ENCODE measurements around the gene NBPF11. TPM values are rescaled to one million over a fixed set of nuclear protein-coding genes. Genes with fewer than 3 reads are reported as not detected.
"Not testable (repeated sequence)": the region's sequence is repeated elsewhere in the genome, so short reads cannot be mapped to it uniquely, and the experiment has no call there.

Gene NBPF11
- total RNA-seq, 1 experiment from 2014 or later = 15.7 TPM

- no TSS peak for BruUV-seq (replicated peaks)
- Mint-ChIP-seq H3K9me3 (ENCODE audit: unreplicated experiment) (peaks cover 4% of the 10 kb centered on the region), H3K36me3 (ENCODE audit: insufficient read depth, unreplicated experiment) (no peaks in the 10 kb centered on the region), H3K4me3 (ENCODE audit: unreplicated experiment) (no peak overlapping the region), H3K27me3 (ENCODE audit: insufficient read depth, unreplicated experiment) (peaks cover 35% of the 10 kb centered on the region), H3K27ac (ENCODE audit: low read depth, unreplicated experiment) (no peak overlapping the region), H3K4me1 (ENCODE audit: insufficient read depth, unreplicated experiment) (no peaks in the 10 kb centered on the region)
- POLR2A ChIA-PET = no interaction called here
- no peak for DNase-seq (ENCODE audit: unreplicated experiment)
- CTCF ChIA-PET = no interaction called here
- TF ChIP-seq CTCF (IDR thresholded peaks at IDR 0.05; ENCODE audit: unreplicated experiment) = no peak
- intact Hi-C loops (cut with micrococcal nuclease) = no loop called here
Observed at GRCh38 chr1:148160048-148160342, 7.9 kb upstream of the NBPF11 start.

- CTCF ChIA-PET = no interaction called here
- intact Hi-C loops (cut with micrococcal nuclease) = no loop called here
- BruUV-seq (replicated peaks) = no TSS peak
Observed at GRCh38 chr1:148158341-148159003, 6.4 kb upstream of the NBPF11 start.

GRCh38 chr1:148157803-148158202 lies 5.7 kb upstream of the NBPF11 start:
- POLR2A ChIA-PET; intact Hi-C loops (cut with micrococcal nuclease); CTCF ChIA-PET; DNase-seq (ENCODE audit: unreplicated experiment); H3K27ac Mint-ChIP-seq (ENCODE audit: low read depth, unreplicated experiment); BruUV-seq (replicated peaks); H3K4me3 Mint-ChIP-seq (ENCODE audit: unreplicated experiment); H3K4me1 Mint-ChIP-seq (ENCODE audit: insufficient read depth, unreplicated experiment); H3K9me3 Mint-ChIP-seq (ENCODE audit: unreplicated experiment); H3K36me3 Mint-ChIP-seq (ENCODE audit: insufficient read depth, unreplicated experiment): not testable (repeated sequence)
- H3K27me3 Mint-ChIP-seq (ENCODE audit: insufficient read depth, unreplicated experiment) = peaks cover 35% of the 10 kb centered on the region

More at GRCh38 chr1:148158341-148159003, 6.4 kb upstream of the NBPF11 start:
- H3K36me3 Mint-ChIP-seq (ENCODE audit: insufficient read depth, unreplicated experiment) = no peaks in the 10 kb centered on the region
- peaks cover 35% of the 10 kb centered on the region for H3K27me3 Mint-ChIP-seq (ENCODE audit: insufficient read depth, unreplicated experiment)
- TF ChIP-seq CTCF (IDR thresholded peaks at IDR 0.05; ENCODE audit: unreplicated experiment) = no peak
- no peak for DNase-seq (ENCODE audit: unreplicated experiment)
- no peaks in the 10 kb centered on the region for H3K9me3 Mint-ChIP-seq (ENCODE audit: unreplicated experiment)
- H3K4me3 Mint-ChIP-seq (ENCODE audit: unreplicated experiment) = no peak overlapping the region
- no peak overlapping the region for H3K27ac Mint-ChIP-seq (ENCODE audit: low read depth, unreplicated experiment)
- H3K4me1 Mint-ChIP-seq (ENCODE audit: insufficient read depth, unreplicated experiment) = no peaks in the 10 kb centered on the region
- POLR2A ChIA-PET = no interaction called here

GRCh38 chr1:148155494-148156275 lies 3.6 kb upstream of the NBPF11 start:
- H3K27me3 Mint-ChIP-seq (ENCODE audit: insufficient read depth, unreplicated experiment) = peaks cover 35% of the 10 kb centered on the region
- CTCF ChIA-PET; H3K4me3 Mint-ChIP-seq (ENCODE audit: unreplicated experiment); BruUV-seq (replicated peaks); H3K36me3 Mint-ChIP-seq (ENCODE audit: insufficient read depth, unreplicated experiment); H3K9me3 Mint-ChIP-seq (ENCODE audit: unreplicated experiment); H3K4me1 Mint-ChIP-seq (ENCODE audit: insufficient read depth, unreplicated experiment); H3K27ac Mint-ChIP-seq (ENCODE audit: low read depth, unreplicated experiment); intact Hi-C loops (cut with micrococcal nuclease); DNase-seq (ENCODE audit: unreplicated experiment); POLR2A ChIA-PET: not testable (repeated sequence)

GRCh38 chr1:148152795-148153194 lies 714 bp upstream of the NBPF11 start:
- intact Hi-C loops (cut with micrococcal nuclease); H3K9me3 Mint-ChIP-seq (ENCODE audit: unreplicated experiment); H3K36me3 Mint-ChIP-seq (ENCODE audit: insufficient read depth, unreplicated experiment); POLR2A ChIA-PET; BruUV-seq (replicated peaks); H3K4me1 Mint-ChIP-seq (ENCODE audit: insufficient read depth, unreplicated experiment); DNase-seq (ENCODE audit: unreplicated experiment); CTCF ChIA-PET: not testable (repeated sequence)
- H3K27me3 Mint-ChIP-seq (ENCODE audit: insufficient read depth, unreplicated experiment) = peaks cover 14% of the 10 kb centered on the region
- H3K27ac Mint-ChIP-seq (ENCODE audit: low read depth, unreplicated experiment) = peak overlapping the region; percentile 98
- peak overlapping the region; percentile 54 for H3K4me3 Mint-ChIP-seq (ENCODE audit: unreplicated experiment)

GRCh38 chr1:148151371-148151819 lies 686 bp downstream of the NBPF11 start:
- Mint-ChIP-seq H3K4me3 (ENCODE audit: unreplicated experiment) (peak overlapping the region; percentile 99), H3K27me3 (ENCODE audit: insufficient read depth, unreplicated experiment) (peaks cover 12% of the 10 kb centered on the region), H3K27ac (ENCODE audit: low read depth, unreplicated experiment) (peak overlapping the region; percentile 98)
- peak; percentile 46 for DNase-seq (ENCODE audit: unreplicated experiment)
- H3K9me3 Mint-ChIP-seq (ENCODE audit: unreplicated experiment); H3K4me1 Mint-ChIP-seq (ENCODE audit: insufficient read depth, unreplicated experiment); intact Hi-C loops (cut with micrococcal nuclease); BruUV-seq (replicated peaks); H3K36me3 Mint-ChIP-seq (ENCODE audit: insufficient read depth, unreplicated experiment): not testable (repeated sequence)
- POLR2A ChIA-PET = interaction anchor here (1.1 to 1.2 kb wide), 3 partner anchors 112 to 183 kb away, joined by 3 to 11 read pairs (median 5); no protein-coding TSS in a partner anchor
- CTCF ChIA-PET = interaction anchor here (0.6 kb wide), 1 partner anchor 194 kb away, joined by 3 read pairs; no protein-coding TSS in a partner anchor

- intact Hi-C loops (cut with micrococcal nuclease); H3K36me3 Mint-ChIP-seq (ENCODE audit: insufficient read depth, unreplicated experiment); H3K27me3 Mint-ChIP-seq (ENCODE audit: insufficient read depth, unreplicated experiment); H3K27ac Mint-ChIP-seq (ENCODE audit: low read depth, unreplicated experiment); BruUV-seq (replicated peaks); H3K4me1 Mint-ChIP-seq (ENCODE audit: insufficient read depth, unreplicated experiment); POLR2A ChIA-PET; H3K9me3 Mint-ChIP-seq (ENCODE audit: unreplicated experiment): not testable (repeated sequence)
- H3K4me3 Mint-ChIP-seq (ENCODE audit: unreplicated experiment) = peak overlapping the region; percentile 99
- peak; percentile 33 for DNase-seq (ENCODE audit: unreplicated experiment)
- CTCF ChIA-PET = interaction anchor here (0.6 kb wide), 1 partner anchor 195 kb away, joined by 3 read pairs; no protein-coding TSS in a partner anchor
Observed at GRCh38 chr1:148150945-148151344, 1.1 kb downstream of the NBPF11 start.

- H3K27ac Mint-ChIP-seq (ENCODE audit: low read depth, unreplicated experiment); H3K9me3 Mint-ChIP-seq (ENCODE audit: unreplicated experiment); H3K4me3 Mint-ChIP-seq (ENCODE audit: unreplicated experiment); H3K4me1 Mint-ChIP-seq (ENCODE audit: insufficient read depth, unreplicated experiment); POLR2A ChIA-PET; CTCF ChIA-PET; DNase-seq (ENCODE audit: unreplicated experiment); H3K36me3 Mint-ChIP-seq (ENCODE audit: insufficient read depth, unreplicated experiment); BruUV-seq (replicated peaks); intact Hi-C loops (cut with micrococcal nuclease); H3K27me3 Mint-ChIP-seq (ENCODE audit: insufficient read depth, unreplicated experiment): not testable (repeated sequence)
Observed at GRCh38 chr1:148150014-148150413, 2.1 kb downstream of the NBPF11 start.

Measured in MCF 10A (cell line).